GM23248 (cell line): Measurements from ENCODE around the gene BAD. TPM values are rescaled to one million over a fixed set of nuclear protein-coding genes. Genes with fewer than 3 reads are reported as not detected.

Experiments
- DNase-seq: peaks from one replicate; pipeline ENCODE4 v3.0.0-alpha.2; 2015
- H2AFZ ChIP-seq: fragments of 200-600 bp; sonication (generic); 2 replicates; pipeline ENCODE4 v1.6.1; 2016; ENCODE audit warnings: antibody characterized with exemption
- H3F3A ChIP-seq: fragments of 200-600 bp; sonication (generic); 2 replicates; pipeline ENCODE4 v1.6.1; 2016; ENCODE audit warnings: mild to moderate bottlenecking, antibody characterized with exemption, mixed run types; ENCODE audit not compliant: insufficient read depth
- H3K27ac ChIP-seq: fragments of 200-600 bp; sonication (generic); 2 replicates; pipeline ENCODE4 v1.5.1; 2016; ENCODE audit warnings: mild to moderate bottlenecking
- H3K27me3 ChIP-seq: fragments of 200-600 bp; sonication (generic); replicated peaks from 2 replicates; pipeline ENCODE4 v1.6.1; 2016; ENCODE audit warnings: mild to moderate bottlenecking; ENCODE audit not compliant: insufficient read depth
- H3K36me3 ChIP-seq: fragments of 200-600 bp; sonication (generic); 2 replicates; pipeline ENCODE4 v1.6.1; 2016; ENCODE audit warnings: low read depth, mild to moderate bottlenecking
- H3K4me1 ChIP-seq: fragments of 200-600 bp; sonication (generic); 2 replicates; pipeline ENCODE4 v1.6.1; 2016; ENCODE audit warnings: mild to moderate bottlenecking; ENCODE audit not compliant: insufficient read depth
- H3K4me2 ChIP-seq: fragments of 200-600 bp; sonication (generic); one replicate; pipeline ENCODE4 v1.6.1; 2016; ENCODE audit warnings: mild to moderate bottlenecking; ENCODE audit not compliant: unreplicated experiment
- H3K4me3 ChIP-seq: fragments of 200-600 bp; sonication (generic); 2 replicates; pipeline ENCODE4 v1.5.1; 2016; ENCODE audit warnings: mild to moderate bottlenecking
- H3K79me2 ChIP-seq: fragments of 200-600 bp; sonication (generic); 2 replicates; pipeline ENCODE4 v1.6.1; 2016; ENCODE audit warnings: mild to moderate bottlenecking; ENCODE audit not compliant: insufficient read depth
- H3K9ac ChIP-seq: fragments of 200-600 bp; sonication (generic); 2 replicates; pipeline ENCODE4 v1.6.1; 2016; ENCODE audit warnings: mild to moderate bottlenecking
- H3K9me2 ChIP-seq: fragments of 200-600 bp; sonication (generic); 2 replicates; pipeline ENCODE4 v1.6.1; 2016; ENCODE audit warnings: mixed run types, mild to moderate bottlenecking, moderate library complexity; ENCODE audit not compliant: insufficient read depth
- H3K9me3 ChIP-seq: fragments of 200-600 bp; sonication (generic); one replicate; pipeline ENCODE4 v1.6.1; 2017; ENCODE audit warnings: low read depth
- H4K20me1 ChIP-seq: fragments of 200-600 bp; sonication (generic); 2 replicates; pipeline ENCODE4 v1.6.0; 2016; ENCODE audit not compliant: insufficient read depth
- EZH2 ChIP-seq: fragments of 200-600 bp; sonication (generic); IDR thresholded peaks from 2 replicates; pipeline ENCODE4 v1.6.1; 2018; ENCODE audit warnings: antibody characterized with exemption, mild to moderate bottlenecking; ENCODE audit not compliant: insufficient read depth, poor library complexity, severe bottlenecking
- EZH2phosphoT487 ChIP-seq: fragments of 200-600 bp; sonication (generic); IDR thresholded peaks from 2 replicates; pipeline ENCODE4 v1.6.1; 2018; ENCODE audit warnings: antibody characterized with exemption, moderate library complexity, mild to moderate bottlenecking, low read depth; ENCODE audit not compliant: insufficient read depth
- WGBS, 2 experiments: methylation state at CpG; one replicate each; pipeline ENCODE4 v1.1.6; 2015 to 2017; ENCODE audit warnings: low lambda C conversion rate in 2 of 2, low coverage in 1 of 2; ENCODE audit errors: missing lambda C conversion rate in 2 of 2; 5-methylcytosine and 5-hydroxymethylcytosine counted together
- in situ Hi-C: fragments of 300-500 bp; cut with MboI; formaldehyde crosslinking; loops from 2 replicates; pipeline ENCODE4 v1.15.0; 2020
- polyA plus RNA-seq: library from polyadenylated mRNA; unstranded; fragments of >200 nt; fragmentation: Nextera tagmentation; extraction: Ambion mirVana; gene quantifications from 2 replicates; pipeline ENCODE4 v1.2.1, GENCODE V29; 2016
- total RNA-seq: library from RNA; depleted of rRNA; stranded (reverse); fragments of >200 nt; shearing (Covaris generic); gene quantifications from 2 replicates; pipeline ENCODE4 v1.2.3, GENCODE V29; 2014

The BAD gene
- total and polyA plus RNA-seq, 2 experiments from 2014 or later, result 146 to 170 TPM

DNA sequence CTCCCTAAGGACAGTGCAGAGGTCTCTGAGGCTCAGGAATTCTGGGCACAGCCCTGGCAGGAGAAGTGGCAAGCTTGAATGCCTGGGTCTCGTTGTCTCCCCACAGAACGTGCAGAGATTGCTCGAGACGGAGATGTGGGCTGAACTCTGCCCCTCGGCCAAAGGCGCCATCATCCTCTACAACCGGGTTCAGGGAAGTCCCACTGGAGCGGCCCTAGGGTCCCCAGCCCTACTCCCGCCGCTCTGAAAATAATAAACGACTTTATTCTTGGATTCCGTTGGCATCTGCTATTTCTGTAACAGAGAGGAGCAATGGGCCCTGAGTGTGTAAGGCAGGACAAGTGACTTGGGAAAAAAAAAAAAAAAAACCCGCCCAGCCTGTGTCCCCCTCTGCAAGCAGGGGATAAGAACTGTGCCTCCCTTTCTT, 54.7 kb downstream of the BAD start:
- Histone ChIP-seq H3K27me3 (no peaks in the 10 kb centered on the region), H3K4me3 (peak overlapping the region; percentile 90), H3K9me2 (no peaks in the 10 kb centered on the region), H3K4me2 (peak overlapping the region; percentile 82), H3K9ac (peak overlapping the region; percentile 79), H3K36me3 (no peaks in the 10 kb centered on the region), H3K27ac (peak overlapping the region; percentile 19), H3K4me1 (peaks cover 6% of the 10 kb centered on the region; the same call in 1 of the 2 replicates), H3F3A (peaks cover 6% of the 10 kb centered on the region; the same call in 1 of the 2 replicates), H3K9me3 (no peaks in the 10 kb centered on the region), H3K79me2 (peaks cover 39% of the 10 kb centered on the region), H2AFZ (peak overlapping the region; percentile 83), H4K20me1 (no peaks in the 10 kb centered on the region)
- DNase-seq, result no peak
- in situ Hi-C loops, result no loop called here
- TF ChIP-seq EZH2 (no peak), EZH2phosphoT487 (no peak)
- 45 to 46% methylated on average over 13 of the region's 13 CpGs for WGBS, 2 experiments

- Histone ChIP-seq H3K4me2 (no peak overlapping the region), H3F3A (peaks cover 6% of the 10 kb centered on the region; the same call in 1 of the 2 replicates), H3K9me3 (no peaks in the 10 kb centered on the region), H4K20me1 (no peaks in the 10 kb centered on the region), H3K4me1 (peaks cover 6% of the 10 kb centered on the region; the same call in 1 of the 2 replicates), H3K36me3 (no peaks in the 10 kb centered on the region), H3K9me2 (no peaks in the 10 kb centered on the region), H3K79me2 (peaks cover 41% of the 10 kb centered on the region), H3K27ac (no peak overlapping the region), H3K4me3 (no peak overlapping the region), H3K9ac (no peak overlapping the region), H3K27me3 (no peaks in the 10 kb centered on the region), H2AFZ (no peak overlapping the region)
- no peak for TF ChIP-seq EZH2phosphoT487
- no peak for TF ChIP-seq EZH2
- no peak for DNase-seq
- in situ Hi-C loops, result no loop called here
- 87 to 88% methylated on average over 11 to 12 of the region's 12 CpGs for WGBS, 2 experiments
Observed at GRCh38 chr11:64229090-64229743, 55.2 kb downstream of the BAD start.

GRCh38 chr11:64227405-64227956, 57.0 kb downstream of the BAD start:
- no peaks in the 10 kb centered on the region for H4K20me1 ChIP-seq
- H3K9me3 ChIP-seq, result no peaks in the 10 kb centered on the region
- no peaks in the 10 kb centered on the region for H3K9me2 ChIP-seq
- WGBS, 2 experiments, result 79 to 100% methylated on average over 1 to 3 of the region's 3 CpGs
- peak overlapping the region; percentile 82 for H3K4me2 ChIP-seq
- H3K79me2 ChIP-seq, result peaks cover 41% of the 10 kb centered on the region
- H3K36me3 ChIP-seq, result no peaks in the 10 kb centered on the region
- peak overlapping the region; percentile 86 for H3K9ac ChIP-seq
- no peak overlapping the region for H3K27ac ChIP-seq
- no peak overlapping the region for H2AFZ ChIP-seq
- no peak for TF ChIP-seq EZH2phosphoT487
- TF ChIP-seq EZH2, result no peak
- no peak for DNase-seq
- peaks cover 6% of the 10 kb centered on the region; the same call in 1 of the 2 replicates for H3F3A ChIP-seq
- H3K4me3 ChIP-seq, result peak overlapping the region; percentile 97
- in situ Hi-C loops, result no loop called here
- peaks cover 6% of the 10 kb centered on the region; the same call in 1 of the 2 replicates for H3K4me1 ChIP-seq
- no peaks in the 10 kb centered on the region for H3K27me3 ChIP-seq

GRCh38 chr11:64226507-64227051, 57.9 kb downstream of the BAD start:
- DNase-seq, result peak; percentile 51
- peaks cover 6% of the 10 kb centered on the region; the same call in 1 of the 2 replicates for H3F3A ChIP-seq
- no peaks in the 10 kb centered on the region for H3K27me3 ChIP-seq
- H3K4me1 ChIP-seq, result peaks cover 6% of the 10 kb centered on the region; the same call in 1 of the 2 replicates
- peak overlapping the region; percentile 86 for H3K9ac ChIP-seq
- no peaks in the 10 kb centered on the region for H3K36me3 ChIP-seq
- WGBS, 2 experiments, result 0 to 9% methylated on average over 11 to 25 of the region's 26 CpGs
- H3K4me3 ChIP-seq, result peak overlapping the region; percentile 97
- H2AFZ ChIP-seq, result peak overlapping the region; percentile 89
- H4K20me1 ChIP-seq, result no peaks in the 10 kb centered on the region
- H3K9me2 ChIP-seq, result no peaks in the 10 kb centered on the region
- no peaks in the 10 kb centered on the region for H3K9me3 ChIP-seq
- in situ Hi-C loops, result no loop called here
- peak overlapping the region; percentile 46 for H3K27ac ChIP-seq
- peaks cover 41% of the 10 kb centered on the region for H3K79me2 ChIP-seq
- H3K4me2 ChIP-seq, result peak overlapping the region; percentile 82
- TF ChIP-seq EZH2phosphoT487 (no peak), EZH2 (no peak)
